ENCODE data around the gene ITGB3. TPM values are rescaled to one million over a fixed set of nuclear protein-coding genes. Genes with fewer than 3 reads are reported as not detected.
"Not testable (repeated sequence)": the region's sequence is repeated elsewhere in the genome, so short reads cannot be mapped to it uniquely, and the experiment has no call there.

The ITGB3 gene
- total RNA-seq, 1 donor from 2014 or later = not detected

DNA sequence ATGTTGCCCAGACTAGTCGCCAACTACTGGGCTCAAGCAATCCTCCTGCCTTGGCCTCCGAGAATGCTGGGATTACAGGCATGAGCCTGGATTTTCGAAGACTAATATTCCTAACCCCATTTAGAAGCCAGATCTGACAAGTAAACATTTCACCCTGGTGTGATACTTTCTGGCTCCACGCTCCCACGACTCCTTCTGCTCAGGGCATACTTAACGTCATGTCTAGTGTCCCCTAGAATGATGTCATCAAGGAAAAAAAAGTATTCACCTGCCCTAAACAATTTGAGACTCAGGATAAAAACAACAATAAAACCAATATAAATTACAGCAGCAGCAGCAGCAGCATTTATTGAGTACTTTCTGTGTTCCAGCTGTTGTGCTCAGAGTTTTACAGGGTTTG is 13.2 kb downstream of the ITGB3 start:
- DNase-seq = no peak
- Mint-ChIP-seq H3K4me1 (ENCODE audit: low read depth, unreplicated experiment) (no peaks in the 10 kb centered on the region), H3K36me3 (ENCODE audit: unreplicated experiment) (no peaks in the 10 kb centered on the region), H3K4me3 (ENCODE audit: unreplicated experiment) (no peak overlapping the region), H3K27ac (ENCODE audit: unreplicated experiment) (no peak overlapping the region), H3K9me3 (ENCODE audit: unreplicated experiment) (peaks cover 4% of the 10 kb centered on the region), H3K27me3 (ENCODE audit: unreplicated experiment) (peaks cover 1% of the 10 kb centered on the region)
- TF ChIP-seq, protein P1, sequence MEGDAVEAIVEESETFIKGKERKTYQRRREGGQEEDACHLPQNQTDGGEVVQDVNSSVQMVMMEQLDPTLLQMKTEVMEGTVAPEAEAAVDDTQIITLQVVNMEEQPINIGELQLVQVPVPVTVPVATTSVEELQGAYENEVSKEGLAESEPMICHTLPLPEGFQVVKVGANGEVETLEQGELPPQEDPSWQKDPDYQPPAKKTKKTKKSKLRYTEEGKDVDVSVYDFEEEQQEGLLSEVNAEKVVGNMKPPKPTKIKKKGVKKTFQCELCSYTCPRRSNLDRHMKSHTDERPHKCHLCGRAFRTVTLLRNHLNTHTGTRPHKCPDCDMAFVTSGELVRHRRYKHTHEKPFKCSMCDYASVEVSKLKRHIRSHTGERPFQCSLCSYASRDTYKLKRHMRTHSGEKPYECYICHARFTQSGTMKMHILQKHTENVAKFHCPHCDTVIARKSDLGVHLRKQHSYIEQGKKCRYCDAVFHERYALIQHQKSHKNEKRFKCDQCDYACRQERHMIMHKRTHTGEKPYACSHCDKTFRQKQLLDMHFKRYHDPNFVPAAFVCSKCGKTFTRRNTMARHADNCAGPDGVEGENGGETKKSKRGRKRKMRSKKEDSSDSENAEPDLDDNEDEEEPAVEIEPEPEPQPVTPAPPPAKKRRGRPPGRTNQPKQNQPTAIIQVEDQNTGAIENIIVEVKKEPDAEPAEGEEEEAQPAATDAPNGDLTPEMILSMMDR (IDR thresholded peaks at IDR 0.05; ENCODE audit: partially characterized antibody, unreplicated experiment) = no peak

- H3K27ac Mint-ChIP-seq (ENCODE audit: unreplicated experiment) = no peak overlapping the region
- no peaks in the 10 kb centered on the region for H3K36me3 Mint-ChIP-seq (ENCODE audit: unreplicated experiment)
- peaks cover 4% of the 10 kb centered on the region for H3K9me3 Mint-ChIP-seq (ENCODE audit: unreplicated experiment)
Observed at GRCh38 chr17:47267354-47267828, 13.8 kb downstream of the ITGB3 start.

DNA sequence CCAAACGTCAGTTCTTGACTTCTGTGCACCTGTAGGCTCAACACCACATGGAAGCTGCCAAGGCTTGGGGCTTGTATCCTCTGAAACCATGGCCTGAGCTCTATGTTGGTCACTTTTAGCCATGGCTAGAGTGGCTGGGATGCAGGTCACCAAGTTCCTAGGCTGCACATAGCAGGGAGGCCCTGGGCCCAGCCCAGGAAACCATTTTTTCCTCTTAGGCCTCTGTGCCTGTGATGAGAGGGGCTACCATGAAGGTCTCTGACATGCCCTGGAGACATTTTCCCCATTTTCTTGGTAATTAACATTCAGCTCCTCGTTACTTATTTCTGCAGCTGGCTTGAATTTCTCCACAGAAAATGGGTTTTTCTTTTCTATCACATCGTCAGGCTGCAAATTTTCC is 15.3 kb downstream of the ITGB3 start:
- not testable (repeated sequence) for H3K27ac Mint-ChIP-seq (ENCODE audit: unreplicated experiment); H3K27me3 Mint-ChIP-seq (ENCODE audit: unreplicated experiment); H3K4me1 Mint-ChIP-seq (ENCODE audit: low read depth, unreplicated experiment); H3K9me3 Mint-ChIP-seq (ENCODE audit: unreplicated experiment); H3K36me3 Mint-ChIP-seq (ENCODE audit: unreplicated experiment); DNase-seq; H3K4me3 Mint-ChIP-seq (ENCODE audit: unreplicated experiment)

More at GRCh38 chr17:47267354-47267828, 13.8 kb downstream of the ITGB3 start:
- DNase-seq = no peak
- no peaks in the 10 kb centered on the region for H3K4me1 Mint-ChIP-seq (ENCODE audit: low read depth, unreplicated experiment)
- peaks cover 1% of the 10 kb centered on the region for H3K27me3 Mint-ChIP-seq (ENCODE audit: unreplicated experiment)
- no peak overlapping the region for H3K4me3 Mint-ChIP-seq (ENCODE audit: unreplicated experiment)
- TF ChIP-seq, protein P1 (IDR thresholded peaks at IDR 0.05; ENCODE audit: partially characterized antibody, unreplicated experiment) = no peak

DNA sequence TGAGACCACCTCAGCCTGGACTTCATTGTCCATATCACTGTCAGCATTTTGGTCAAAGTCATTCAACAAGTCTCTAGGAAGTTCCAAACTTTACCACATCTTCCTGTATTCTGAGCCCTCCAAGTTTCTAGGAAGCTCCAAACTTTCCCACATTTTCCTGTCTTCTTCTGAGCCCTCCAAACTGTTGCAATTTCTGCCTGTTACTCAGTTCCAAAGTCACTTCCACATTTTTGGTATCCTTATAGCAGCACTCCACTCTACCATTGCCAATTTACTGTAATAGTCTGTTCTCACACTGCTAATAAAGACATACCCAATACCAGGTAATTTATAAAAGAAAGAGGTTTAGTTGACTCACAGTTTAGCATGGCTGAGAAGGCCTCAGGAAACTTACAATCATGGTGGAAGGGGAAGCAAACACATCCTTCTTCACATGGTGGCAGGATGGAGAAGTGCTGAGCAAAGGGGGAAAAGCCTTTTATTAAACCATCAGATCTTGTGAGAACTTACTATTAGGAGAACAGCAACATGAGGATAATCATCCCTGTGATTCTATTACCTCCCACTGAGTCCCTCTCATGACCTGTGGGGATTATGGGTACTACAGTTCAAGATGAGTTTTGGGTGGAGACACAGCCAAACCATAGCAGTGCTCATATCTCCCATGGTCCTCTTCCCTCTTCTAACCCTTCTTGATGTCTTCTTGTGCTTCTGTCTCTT is 16.1 kb downstream of the ITGB3 start:
- not testable (repeated sequence) for H3K9me3 Mint-ChIP-seq (ENCODE audit: unreplicated experiment); H3K4me1 Mint-ChIP-seq (ENCODE audit: low read depth, unreplicated experiment); H3K36me3 Mint-ChIP-seq (ENCODE audit: unreplicated experiment); H3K27me3 Mint-ChIP-seq (ENCODE audit: unreplicated experiment); DNase-seq; H3K27ac Mint-ChIP-seq (ENCODE audit: unreplicated experiment); H3K4me3 Mint-ChIP-seq (ENCODE audit: unreplicated experiment)

DNA sequence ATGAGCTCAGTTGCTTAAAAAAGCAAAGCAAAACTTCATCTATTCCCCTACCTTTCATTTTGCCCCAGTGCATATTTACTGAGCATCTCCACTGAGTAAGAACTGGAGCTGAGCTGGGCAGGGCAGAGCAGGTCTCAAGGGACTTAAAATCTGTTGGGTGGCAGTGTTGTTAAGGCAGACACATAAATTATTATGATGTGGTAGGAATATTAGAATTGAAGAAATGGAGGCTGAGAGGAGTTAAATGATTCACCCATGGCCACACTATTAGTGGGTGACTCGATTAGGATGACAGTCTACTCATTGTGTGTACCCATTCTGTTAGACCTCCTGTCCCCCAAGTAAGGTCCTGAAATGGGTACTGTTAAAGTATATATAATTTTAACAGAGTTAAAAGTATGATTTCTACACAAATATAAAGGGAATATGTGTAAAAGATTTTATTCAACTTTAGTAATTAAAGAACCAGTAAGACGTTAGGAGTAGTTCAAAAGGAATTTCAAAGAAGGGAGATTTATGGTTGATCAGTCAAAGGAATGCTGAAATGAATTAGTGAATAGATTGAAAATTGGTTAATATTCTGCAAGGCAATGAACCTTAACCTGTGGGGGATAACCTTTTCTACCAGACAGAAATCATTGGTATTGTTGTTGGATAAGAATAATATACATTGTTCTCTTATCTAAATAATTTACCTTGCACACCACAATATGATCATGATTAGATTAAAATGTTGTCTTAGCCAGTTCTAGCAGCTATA is 17.5 kb downstream of the ITGB3 start:
- Mint-ChIP-seq H3K27ac (ENCODE audit: unreplicated experiment) (no peak overlapping the region), H3K4me1 (ENCODE audit: low read depth, unreplicated experiment) (peaks cover 4% of the 10 kb centered on the region), H3K27me3 (ENCODE audit: unreplicated experiment) (peaks cover 1% of the 10 kb centered on the region), H3K9me3 (ENCODE audit: unreplicated experiment) (peaks cover 4% of the 10 kb centered on the region), H3K36me3 (ENCODE audit: unreplicated experiment) (no peaks in the 10 kb centered on the region), H3K4me3 (ENCODE audit: unreplicated experiment) (no peak overlapping the region)
- TF ChIP-seq, protein P1 (IDR thresholded peaks at IDR 0.05; ENCODE audit: partially characterized antibody, unreplicated experiment) = no peak
- DNase-seq = no peak

GRCh38 chr17:47272491-47272890 is 18.9 kb downstream of the ITGB3 start:
- Mint-ChIP-seq H3K36me3 (ENCODE audit: unreplicated experiment) (no peaks in the 10 kb centered on the region), H3K27me3 (ENCODE audit: unreplicated experiment) (peaks cover 1% of the 10 kb centered on the region)
- TF ChIP-seq, protein P1 (IDR thresholded peaks at IDR 0.05; ENCODE audit: partially characterized antibody, unreplicated experiment) = no peak

More at GRCh38 chr17:47272491-47272890, 18.9 kb downstream of the ITGB3 start:
- Mint-ChIP-seq H3K9me3 (ENCODE audit: unreplicated experiment) (peaks cover 4% of the 10 kb centered on the region), H3K27ac (ENCODE audit: unreplicated experiment) (no peak overlapping the region), H3K4me3 (ENCODE audit: unreplicated experiment) (no peak overlapping the region), H3K4me1 (ENCODE audit: low read depth, unreplicated experiment) (peaks cover 8% of the 10 kb centered on the region)
- DNase-seq = no peak

Data from glutamatergic neuron (in vitro differentiated cells).